Loucy (cell line): ENCODE data around the gene ANGPTL5.

Experiments
- H2AFZ ChIP-seq: fragments of 200-600 bp; sonication (generic); 2 replicates; pipeline ENCODE4 v1.6.0; 2016; ENCODE audit warnings: antibody characterized with exemption, mild to moderate bottlenecking, low read length, moderate library complexity
- H3F3A ChIP-seq: fragments of 200-600 bp; 2 replicates; pipeline ENCODE4 v1.6.0; 2016; ENCODE audit warnings: antibody characterized with exemption, low read depth, mild to moderate bottlenecking
- H3K27me3 ChIP-seq: fragments of 200-600 bp; sonication (generic); 2 replicates; pipeline ENCODE4 v1.6.1; 2014; ENCODE audit warnings: low read length, mild to moderate bottlenecking; ENCODE audit not compliant: insufficient read depth, poor library complexity, severe bottlenecking
- H3K36me3 ChIP-seq: fragments of 200-600 bp; sonication (generic); 2 replicates; pipeline ENCODE4 v1.6.1; 2016; ENCODE audit warnings: low read length; ENCODE audit not compliant: insufficient read depth
- H3K4me1 ChIP-seq: fragments of 200-600 bp; sonication (generic); 2 replicates; pipeline ENCODE4 v1.5.1; 2014; ENCODE audit warnings: low read length, mild to moderate bottlenecking; ENCODE audit not compliant: insufficient read depth, poor library complexity, severe bottlenecking
- H3K4me2 ChIP-seq: fragments of 200-600 bp; sonication (generic); 2 replicates; pipeline ENCODE4 v1.6.0; 2014; ENCODE audit warnings: antibody characterized with exemption, low read length, low read depth, mild to moderate bottlenecking; ENCODE audit not compliant: poor library complexity, severe bottlenecking
- H3K4me3 ChIP-seq: fragments of 200-600 bp; sonication (generic); 2 replicates; pipeline ENCODE4 v1.5.1; 2014; ENCODE audit warnings: low read length, mild to moderate bottlenecking, mixed read lengths; ENCODE audit not compliant: poor library complexity, severe bottlenecking
- H3K79me2 ChIP-seq: fragments of 200-600 bp; sonication (generic); 2 replicates; pipeline ENCODE4 v1.6.1; 2014; ENCODE audit warnings: low read length; ENCODE audit not compliant: insufficient read depth
- H3K9ac ChIP-seq: fragments of 200-600 bp; sonication (generic); 2 replicates; pipeline ENCODE4 v1.6.0; 2014; ENCODE audit warnings: mild to moderate bottlenecking, low read depth, low read length, moderate library complexity; ENCODE audit not compliant: poor library complexity, severe bottlenecking
- H3K9me2 ChIP-seq: fragments of 200-600 bp; sonication (generic); replicated peaks from 2 replicates; pipeline ENCODE4 v1.6.1; 2016; ENCODE audit warnings: low read depth, low read length, mixed read lengths
- H3K9me3 ChIP-seq: fragments of 200-600 bp; sonication (generic); 2 replicates; pipeline ENCODE4 v1.6.1; 2014; ENCODE audit warnings: mild to moderate bottlenecking, antibody characterized with exemption, low read length, low read depth; ENCODE audit not compliant: insufficient read depth
- H4K20me1 ChIP-seq: fragments of 200-600 bp; sonication (generic); 2 replicates; pipeline ENCODE4 v1.6.0; 2014; ENCODE audit warnings: antibody characterized with exemption, low read length, mild to moderate bottlenecking; ENCODE audit not compliant: insufficient read depth, poor library complexity, severe bottlenecking
- CTCF ChIP-seq: fragments of 200-600 bp; sonication (generic); conservative IDR thresholded peaks from 2 replicates; pipeline ENCODE4 v1.5.1; 2014; ENCODE audit warnings: mild to moderate bottlenecking, antibody characterized with exemption, low read length
- EZH2phosphoT487 ChIP-seq: fragments of 200-600 bp; IDR thresholded peaks from 2 replicates; pipeline ENCODE4 v1.6.1; 2018; ENCODE audit warnings: antibody characterized with exemption, mild to moderate bottlenecking, moderate library complexity, borderline replicate concordance

ANGPTL5 gene

GRCh38 chr11:101867951-101868350, 48.4 kb downstream of the ANGPTL5 start:
- Histone ChIP-seq H3K4me2 (no peak overlapping the region), H3K9me2 (no peaks in the 10 kb centered on the region)

GRCh38 chr11:101866619-101867491, 49.5 kb downstream of the ANGPTL5 start:
- Histone ChIP-seq H3K27me3 (no peaks in the 10 kb centered on the region), H3F3A (no peaks in the 10 kb centered on the region), H3K4me3 (no peak overlapping the region), H3K36me3 (no peaks in the 10 kb centered on the region), H2AFZ (no peak overlapping the region), H3K79me2 (no peaks in the 10 kb centered on the region), H3K9me3 (no peaks in the 10 kb centered on the region), H3K9ac (no peak overlapping the region), H3K4me2 (no peak overlapping the region), H4K20me1 (no peaks in the 10 kb centered on the region), H3K4me1 (no peaks in the 10 kb centered on the region), H3K9me2 (no peaks in the 10 kb centered on the region)
- no peak for TF ChIP-seq EZH2phosphoT487
- no peak for TF ChIP-seq CTCF

More at GRCh38 chr11:101867951-101868350, 48.4 kb downstream of the ANGPTL5 start:
- Histone ChIP-seq H2AFZ (no peak overlapping the region), H3K4me1 (no peaks in the 10 kb centered on the region), H3K9me3 (no peaks in the 10 kb centered on the region), H4K20me1 (no peaks in the 10 kb centered on the region), H3K27me3 (no peaks in the 10 kb centered on the region), H3K9ac (no peak overlapping the region), H3K36me3 (no peaks in the 10 kb centered on the region), H3K79me2 (no peaks in the 10 kb centered on the region), H3K4me3 (no peak overlapping the region), H3F3A (no peaks in the 10 kb centered on the region)
- TF ChIP-seq EZH2phosphoT487 = no peak
- TF ChIP-seq CTCF = no peak

- TF ChIP-seq CTCF (no peak), EZH2phosphoT487 (no peak)
- Histone ChIP-seq H3K27me3 (no peaks in the 10 kb centered on the region), H3K9me2 (no peaks in the 10 kb centered on the region), H3K4me3 (no peak overlapping the region), H2AFZ (no peak overlapping the region), H3K4me2 (no peak overlapping the region), H3K9me3 (no peaks in the 10 kb centered on the region), H3K4me1 (no peaks in the 10 kb centered on the region), H3F3A (no peaks in the 10 kb centered on the region), H4K20me1 (no peaks in the 10 kb centered on the region), H3K36me3 (no peaks in the 10 kb centered on the region), H3K79me2 (no peaks in the 10 kb centered on the region), H3K9ac (no peak overlapping the region)
Measured at GRCh38 chr11:101864098-101864497, 52.2 kb downstream of the ANGPTL5 start.
